H9 (cell line): Measurements from ENCODE around the gene ATG14. TPM values are rescaled to one million over a fixed set of nuclear protein-coding genes. Genes with fewer than 3 reads are reported as not detected.

Experiments used
- DNase-seq: peaks from one replicate; pipeline ENCODE4 v3.0.0-alpha.2; 2017
- H2AFZ ChIP-seq: one replicate; pipeline ENCODE4 v1.6.1; 2013; ENCODE audit warnings: mild to moderate bottlenecking, low read length, control low read depth, moderate library complexity
- H2AK5ac ChIP-seq: 2 replicates; pipeline ENCODE4 v1.6.1; 2013; ENCODE audit warnings: low read length, control low read depth, mixed read lengths; ENCODE audit not compliant: insufficient read length
- H2BK120ac ChIP-seq: one replicate; pipeline ENCODE4 v1.6.1; 2013; ENCODE audit warnings: low read depth, mild to moderate bottlenecking, low read length, control low read depth, inconsistent platforms; ENCODE audit not compliant: poor library complexity, severe bottlenecking
- H2BK12ac ChIP-seq: 2 replicates; pipeline ENCODE4 v1.6.1; 2013; ENCODE audit warnings: low read length, control low read depth, mixed read lengths, low read depth; ENCODE audit not compliant: insufficient read length
- H2BK15ac ChIP-seq: 2 replicates; pipeline ENCODE4 v1.6.1; 2013; ENCODE audit warnings: low read depth, low read length, control low read depth
- H2BK20ac ChIP-seq: one replicate; pipeline ENCODE4 v1.6.1; 2013; ENCODE audit warnings: low read depth, mild to moderate bottlenecking, low read length, control low read depth, inconsistent platforms; ENCODE audit not compliant: poor library complexity, severe bottlenecking
- H2BK5ac ChIP-seq: 2 replicates; pipeline ENCODE4 v1.6.1; 2013; ENCODE audit warnings: low read length, control low read depth, mixed read lengths; ENCODE audit not compliant: insufficient read length
- H3K14ac ChIP-seq: 2 replicates; pipeline ENCODE4 v1.6.1; 2013; ENCODE audit warnings: low read length, control low read depth; ENCODE audit not compliant: insufficient read depth
- H3K18ac ChIP-seq: 2 replicates; pipeline ENCODE4 v1.6.1; 2013; ENCODE audit warnings: low read depth, mild to moderate bottlenecking, mixed read lengths, low read length, control low read depth; ENCODE audit not compliant: insufficient read length
- H3K23ac ChIP-seq: 2 replicates; pipeline ENCODE4 v1.6.1; 2013; ENCODE audit warnings: low read length, control low read depth, mixed read lengths, low read depth; ENCODE audit not compliant: insufficient read length
- H3K23me2 ChIP-seq: 2 replicates; pipeline ENCODE4 v1.6.1; 2013; ENCODE audit warnings: low read depth, mild to moderate bottlenecking, mixed read lengths, low read length, control low read depth; ENCODE audit not compliant: insufficient read length, poor library complexity, severe bottlenecking
- H3K27ac ChIP-seq: 2 replicates; pipeline ENCODE4 v1.5.1; 2013; ENCODE audit warnings: low read length, control low read depth, mixed read lengths, low read depth; ENCODE audit not compliant: insufficient read length
- H3K27me3 ChIP-seq: 2 replicates; pipeline ENCODE4 v1.6.1; 2013; ENCODE audit warnings: low read length, control low read depth, inconsistent platforms; ENCODE audit not compliant: insufficient read depth
- H3K4ac ChIP-seq: 2 replicates; pipeline ENCODE4 v1.6.1; 2013; ENCODE audit warnings: low read depth, mild to moderate bottlenecking, control low read depth, inconsistent platforms, low read length, moderate library complexity
- H3K4me1 ChIP-seq: 2 replicates; pipeline ENCODE4 v1.6.1; 2013; ENCODE audit warnings: low read length, control low read depth, inconsistent platforms; ENCODE audit not compliant: insufficient read depth
- H3K4me2 ChIP-seq: 2 replicates; pipeline ENCODE4 v1.6.1; 2013; ENCODE audit warnings: low read length, control low read depth, mixed read lengths; ENCODE audit not compliant: insufficient read length, insufficient read depth
- H3K56ac ChIP-seq: 2 replicates; pipeline ENCODE4 v1.6.1; 2013; ENCODE audit warnings: low read depth, mild to moderate bottlenecking, mixed read lengths, low read length, control low read depth; ENCODE audit not compliant: insufficient read length
- H3K79me1 ChIP-seq: 2 replicates; pipeline ENCODE4 v1.6.1; 2013; ENCODE audit warnings: low read depth, mild to moderate bottlenecking, moderate library complexity, low read length, control low read depth, inconsistent platforms; ENCODE audit not compliant: insufficient read depth, poor library complexity, severe bottlenecking
- H3K79me2 ChIP-seq: 2 replicates; pipeline ENCODE4 v1.6.1; 2013; ENCODE audit warnings: low read length, control low read depth, inconsistent platforms; ENCODE audit not compliant: insufficient read depth
- H3K9ac ChIP-seq: 2 replicates; pipeline ENCODE4 v1.6.1; 2013; ENCODE audit warnings: low read length, control low read depth, mixed read lengths; ENCODE audit not compliant: insufficient read length; ENCODE audit errors: extremely low read depth
- H3K9me3 ChIP-seq: one replicate; pipeline ENCODE4 v1.6.1; 2013; ENCODE audit warnings: low read depth, low read length, inconsistent platforms; ENCODE audit not compliant: control insufficient read depth
- H3T11ph ChIP-seq: one replicate; pipeline ENCODE4 v1.6.1; 2013; ENCODE audit warnings: mild to moderate bottlenecking, low read length, control low read depth, inconsistent platforms
- H4K20me1 ChIP-seq: one replicate; pipeline ENCODE4 v1.6.1; 2013; ENCODE audit not compliant: control insufficient read depth, insufficient read length, insufficient read depth
- H4K5ac ChIP-seq: 2 replicates; pipeline ENCODE4 v1.6.1; 2013; ENCODE audit warnings: low read depth, mild to moderate bottlenecking, mixed read lengths, low read length, control low read depth; ENCODE audit not compliant: insufficient read length
- H4K8ac ChIP-seq: replicated peaks from 2 replicates; pipeline ENCODE4 v1.6.1; 2013; ENCODE audit warnings: low read length, control low read depth, mixed read lengths, low read depth; ENCODE audit not compliant: insufficient read length
- H4K91ac ChIP-seq: 2 replicates; pipeline ENCODE4 v1.6.1; 2013; ENCODE audit warnings: low read depth, mild to moderate bottlenecking, moderate library complexity, mixed read lengths, low read length, control low read depth; ENCODE audit not compliant: insufficient read length
- H3K27ac Mint-ChIP-seq, 3 experiments: 2 replicates in 2 of 3; 3 replicates in 1 of 3; pipeline ENCODE4 v1.8.0; 2020 to 2021; ENCODE audit warnings: mixed read lengths in 3 of 3, mild to moderate bottlenecking in 1 of 3, moderate library complexity in 1 of 3
- H3K27me3 Mint-ChIP-seq: 2 replicates; pipeline ENCODE4 v1.8.0; 2021; ENCODE audit warnings: low read depth, mild to moderate bottlenecking, moderate library complexity, mixed read lengths
- H3K36me3 Mint-ChIP-seq, 3 experiments: 2 replicates in 2 of 3; 3 replicates in 1 of 3; pipeline ENCODE4 v1.8.0; 2020 to 2021; ENCODE audit warnings: low read depth in 3 of 3, mixed read lengths in 3 of 3; ENCODE audit not compliant: insufficient read depth in 1 of 3
- H3K4me1 Mint-ChIP-seq, 2 experiments: 2 replicates each; pipeline ENCODE4 v1.8.0; 2020; ENCODE audit warnings: mixed read lengths in 2 of 2
- H3K4me3 Mint-ChIP-seq, 2 experiments: 2 replicates in 1 of 2; 3 replicates in 1 of 2; pipeline ENCODE4 v1.8.0; 2020 to 2021; ENCODE audit warnings: mild to moderate bottlenecking in 2 of 2, mixed read lengths in 2 of 2, moderate library complexity in 1 of 2
- H3K9me3 Mint-ChIP-seq, 2 experiments: 2 replicates in 1 of 2; 3 replicates in 1 of 2; pipeline ENCODE4 v1.8.0; 2020; ENCODE audit warnings: mild to moderate bottlenecking in 2 of 2, mixed read lengths in 2 of 2, moderate library complexity in 1 of 2
- CTCF ChIP-seq: fragments of 200-600 bp; sonication (generic); conservative IDR thresholded peaks from 3 replicates; pipeline ENCODE4 v1.8.0; 2021; ENCODE audit warnings: antibody characterized with exemption, mild to moderate bottlenecking
- WGBS: extraction: QIAGEN DNeasy Blood & Tissue Kit; methylation state at CpG from one replicate; pipeline ENCODE4 v1.1.7; 2013; ENCODE audit warnings: missing lambda C conversion rate, low lambda C conversion rate, mixed read lengths; ENCODE audit not compliant: insufficient read length; ENCODE audit errors: extremely low coverage; 5-methylcytosine and 5-hydroxymethylcytosine counted together
- total RNA-seq: library from RNA; stranded (reverse); gene quantifications from 2 replicates; pipeline ENCODE4 v1.2.1, GENCODE V29; 2021

Gene ATG14
- total RNA-seq, 1 experiment from 2014 or later, result 13.6 TPM

GRCh38 chr14:55418411-55418810 lies 6.8 kb upstream of the ATG14 start:
- Histone ChIP-seq H4K20me1 (no peaks in the 10 kb centered on the region), H3K79me2 (no peaks in the 10 kb centered on the region), H3K79me1 (no peaks in the 10 kb centered on the region)

More at GRCh38 chr14:55418411-55418810, 6.8 kb upstream of the ATG14 start:
- Histone ChIP-seq H3K23ac (no peak overlapping the region), H4K8ac (no peak overlapping the region), H3K4me1 (no peaks in the 10 kb centered on the region), H3K23me2 (no peaks in the 10 kb centered on the region), H3K18ac (no peak overlapping the region), H2BK5ac (no peak overlapping the region), H2BK120ac (no peak overlapping the region), H3K27ac (no peak overlapping the region), H2BK15ac (no peak overlapping the region), H2AK5ac (no peak overlapping the region), H4K91ac (no peak overlapping the region), H3T11ph (no peak overlapping the region), H3K14ac (no peak overlapping the region), H2BK12ac (no peak overlapping the region), H3K4ac (no peak overlapping the region), H2AFZ (no peak overlapping the region), H2BK20ac (no peak overlapping the region), H4K5ac (no peak overlapping the region), H3K4me2 (no peak overlapping the region), H3K27me3 (no peaks in the 10 kb centered on the region), H3K9me3 (no peaks in the 10 kb centered on the region), H3K9ac (no peak overlapping the region), H3K56ac (no peak overlapping the region)
- no peak for DNase-seq
- no peaks in the 10 kb centered on the region; a peak in 1 of 5 replicates for H3K9me3 Mint-ChIP-seq
- H3K36me3 Mint-ChIP-seq, result no peaks in the 10 kb centered on the region
- no peak overlapping the region for H3K4me3 Mint-ChIP-seq
- H3K27me3 Mint-ChIP-seq, result peaks cover 5% of the 10 kb centered on the region; the same call in 1 of the 2 replicates
- no peak overlapping the region for H3K27ac Mint-ChIP-seq
- H3K4me1 Mint-ChIP-seq, result peaks cover 7 to 13% of the 10 kb centered on the region in 2 experiments
- WGBS, result no CpG with 5 or more reads among the region's 6 CpGs
- TF ChIP-seq CTCF, result no peak
